ENCODE measurements around the gene WWOX. TPM values are rescaled to one million over a fixed set of nuclear protein-coding genes. Genes with fewer than 3 reads are reported as not detected.

The WWOX gene
- total RNA-seq, 1 donor = 8.2 TPM

GRCh38 chr16:78425281-78425680, 325.8 kb downstream of the WWOX start:
- DNase-seq (ENCODE audit: low read depth) = no peak
- H3K4me3 ChIP-seq (ENCODE audit: low read depth, low read length) = no peak overlapping the region
- TF ChIP-seq, protein P1, sequence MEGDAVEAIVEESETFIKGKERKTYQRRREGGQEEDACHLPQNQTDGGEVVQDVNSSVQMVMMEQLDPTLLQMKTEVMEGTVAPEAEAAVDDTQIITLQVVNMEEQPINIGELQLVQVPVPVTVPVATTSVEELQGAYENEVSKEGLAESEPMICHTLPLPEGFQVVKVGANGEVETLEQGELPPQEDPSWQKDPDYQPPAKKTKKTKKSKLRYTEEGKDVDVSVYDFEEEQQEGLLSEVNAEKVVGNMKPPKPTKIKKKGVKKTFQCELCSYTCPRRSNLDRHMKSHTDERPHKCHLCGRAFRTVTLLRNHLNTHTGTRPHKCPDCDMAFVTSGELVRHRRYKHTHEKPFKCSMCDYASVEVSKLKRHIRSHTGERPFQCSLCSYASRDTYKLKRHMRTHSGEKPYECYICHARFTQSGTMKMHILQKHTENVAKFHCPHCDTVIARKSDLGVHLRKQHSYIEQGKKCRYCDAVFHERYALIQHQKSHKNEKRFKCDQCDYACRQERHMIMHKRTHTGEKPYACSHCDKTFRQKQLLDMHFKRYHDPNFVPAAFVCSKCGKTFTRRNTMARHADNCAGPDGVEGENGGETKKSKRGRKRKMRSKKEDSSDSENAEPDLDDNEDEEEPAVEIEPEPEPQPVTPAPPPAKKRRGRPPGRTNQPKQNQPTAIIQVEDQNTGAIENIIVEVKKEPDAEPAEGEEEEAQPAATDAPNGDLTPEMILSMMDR (IDR thresholded peaks at IDR 0.05; ENCODE audit: insufficient read depth, low read depth, low read length) = no peak

DNA sequence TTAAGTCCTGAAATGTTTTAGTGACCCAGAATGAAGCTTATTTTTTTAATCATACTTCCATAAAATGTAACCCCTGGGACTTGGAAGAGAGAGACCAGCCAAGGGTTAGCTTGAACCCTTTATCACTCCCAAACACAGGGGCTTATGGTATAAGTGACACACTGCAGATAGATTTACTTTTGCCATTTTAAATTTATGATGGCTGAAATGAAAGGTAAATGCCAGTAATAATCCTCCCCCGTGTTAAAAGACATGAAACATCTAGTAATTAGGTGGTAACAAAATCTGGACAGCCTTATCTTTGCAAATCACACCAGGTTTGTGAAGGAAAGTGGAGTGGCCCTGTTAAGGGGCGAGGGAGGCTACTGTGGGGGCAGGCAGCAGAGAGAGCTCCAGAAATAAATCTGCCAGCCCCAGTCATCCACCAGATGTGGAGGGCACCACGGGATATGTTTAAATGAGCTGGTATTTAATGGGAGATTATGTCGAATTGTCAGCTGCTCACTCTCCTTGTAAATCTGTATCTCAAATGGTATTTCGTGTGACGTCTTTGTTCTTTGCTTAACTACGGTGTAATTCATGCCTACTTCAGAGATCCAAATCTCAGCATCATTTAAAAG, 326.5 kb downstream of the WWOX start:
- H3K4me3 ChIP-seq (ENCODE audit: low read depth, low read length) = no peak overlapping the region
- peak; percentile 68 for DNase-seq (ENCODE audit: low read depth)
- TF ChIP-seq, protein P1 (IDR thresholded peaks at IDR 0.05; ENCODE audit: insufficient read depth, low read depth, low read length) = no peak

- TF ChIP-seq, protein P1 (IDR thresholded peaks at IDR 0.05; ENCODE audit: insufficient read depth, low read depth, low read length) = no peak
- DNase-seq (ENCODE audit: low read depth) = no peak
- H3K4me3 ChIP-seq (ENCODE audit: low read depth, low read length) = no peak overlapping the region
Observed at GRCh38 chr16:78428193-78428592, 328.7 kb downstream of the WWOX start.

GRCh38 chr16:78430281-78430680, 330.8 kb downstream of the WWOX start:
- TF ChIP-seq, protein P1 (IDR thresholded peaks at IDR 0.05; ENCODE audit: insufficient read depth, low read depth, low read length) = no peak
- H3K4me3 ChIP-seq (ENCODE audit: low read depth, low read length) = no peak overlapping the region
- DNase-seq (ENCODE audit: low read depth) = no peak

DNA sequence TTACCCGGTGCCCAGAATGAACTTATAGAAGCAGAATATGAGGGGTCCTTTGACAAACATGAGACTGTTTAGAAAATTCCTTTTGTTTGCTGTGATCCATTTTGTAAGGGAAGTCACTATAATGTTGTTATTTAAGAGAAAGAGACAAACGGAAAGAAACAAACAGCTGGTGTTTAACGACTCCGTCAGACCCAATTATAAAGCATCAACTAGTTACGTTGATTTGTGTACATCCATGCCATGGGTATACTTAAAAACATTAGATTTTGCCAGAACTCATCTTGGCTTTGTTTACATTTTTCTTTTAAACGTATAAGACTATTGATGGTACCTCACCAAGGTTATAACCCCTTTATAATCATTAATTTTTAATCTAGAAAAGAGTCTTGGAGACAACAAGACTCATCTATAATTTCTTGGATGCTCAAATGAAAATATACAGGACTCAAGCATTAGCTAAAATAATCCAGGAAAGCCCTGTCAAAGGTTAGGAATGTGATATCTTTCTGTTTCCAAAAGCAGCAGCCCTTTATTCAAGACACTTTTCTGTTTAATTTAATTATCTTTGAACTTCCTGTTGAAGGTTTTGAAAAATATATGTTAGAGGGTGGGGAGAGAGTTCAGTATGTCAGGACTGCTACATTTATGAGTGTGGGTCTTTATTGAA, 331.7 kb downstream of the WWOX start:
- H3K4me3 ChIP-seq (ENCODE audit: low read depth, low read length) = no peak overlapping the region
- no peak for DNase-seq (ENCODE audit: low read depth)
- TF ChIP-seq, protein P1 (IDR thresholded peaks at IDR 0.05; ENCODE audit: insufficient read depth, low read depth, low read length) = no peak

DNA sequence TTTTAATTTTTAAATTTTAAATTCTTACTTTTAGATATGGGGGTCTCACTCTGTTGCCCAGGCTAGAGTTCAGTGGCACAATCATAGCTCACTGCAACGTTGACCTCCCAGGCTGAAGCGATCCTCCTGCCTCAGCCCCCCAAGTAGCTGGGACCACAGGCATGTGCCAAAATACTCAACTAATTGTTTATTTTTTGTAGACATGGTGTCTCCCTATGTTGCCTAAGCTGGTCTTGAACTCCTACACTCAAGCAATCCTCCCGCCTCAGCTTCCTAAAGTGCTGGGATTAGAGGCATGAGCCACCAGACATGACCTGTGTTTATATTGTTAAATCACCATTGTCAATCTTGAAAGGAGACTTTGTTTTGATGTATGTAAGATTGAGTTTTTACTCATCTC, 332.2 kb downstream of the WWOX start:
- TF ChIP-seq, protein P1 (IDR thresholded peaks at IDR 0.05; ENCODE audit: insufficient read depth, low read depth, low read length) = no peak
- DNase-seq (ENCODE audit: low read depth) = no peak
- H3K4me3 ChIP-seq (ENCODE audit: low read depth, low read length) = no peak overlapping the region
